OCI-LY7 (cell line): ENCODE measurements around the gene MAU2. TPM values are rescaled to one million over a fixed set of nuclear protein-coding genes. Genes with fewer than 3 reads are reported as not detected.
"Not testable (repeated sequence)": the region's sequence is repeated elsewhere in the genome, so short reads cannot be mapped to it uniquely, and the experiment has no call there.

Source experiments
- BruUV-seq: library from RNA; stranded (reverse); fragments of 400-500 nt; replicated peaks from 2 replicates; lab custom pipeline; 2021; lab: Mats Ljungman, UMichigan
- CTCF ChIA-PET: fragments of 300-600 bp; sonication (Branson Sonifier 250); formaldehyde crosslinking; loops from one replicate; lab custom pipeline; 2022; ENCODE audit warnings: antibody characterized with exemption; ENCODE audit not compliant: unreplicated experiment; lab: Charles Lee
- POLR2A ChIA-PET: fragments of 300-600 bp; sonication (Branson Sonifier 250); formaldehyde crosslinking; loops from one replicate; lab custom pipeline; 2022; ENCODE audit warnings: antibody characterized with exemption; lab: Charles Lee
- DNase-seq: peaks from one replicate; pipeline ENCODE4 v3.0.0-alpha.2; 2015; ENCODE audit warnings: low spot score
- H2AFZ ChIP-seq: fragments of 200-600 bp; sonication (generic), shearing (Covaris generic); 2 replicates; pipeline ENCODE4 v1.6.1; 2014; ENCODE audit warnings: mild to moderate bottlenecking, antibody characterized with exemption, low read length, moderate library complexity
- H3K27ac ChIP-seq: fragments of 200-600 bp; sonication (generic); 2 replicates; pipeline ENCODE4 v1.5.1; 2014; ENCODE audit warnings: mixed run types, low read depth, mild to moderate bottlenecking, moderate library complexity, low read length, inconsistent platforms; ENCODE audit not compliant: poor library complexity, severe bottlenecking
- H3K36me3 ChIP-seq: fragments of 200-600 bp; sonication (generic); 2 replicates; pipeline ENCODE4 v1.6.1; 2014; ENCODE audit warnings: mild to moderate bottlenecking, antibody characterized with exemption, low read length, moderate library complexity, mixed read lengths; ENCODE audit not compliant: insufficient read depth
- H3K4me1 ChIP-seq: fragments of 200-600 bp; sonication (generic); 2 replicates; pipeline ENCODE4 v1.5.1; 2014; ENCODE audit warnings: mild to moderate bottlenecking, low read length; ENCODE audit not compliant: insufficient read depth, poor library complexity, severe bottlenecking
- H3K4me2 ChIP-seq: fragments of 200-600 bp; sonication (generic); 2 replicates; pipeline ENCODE4 v1.6.1; 2014; ENCODE audit warnings: mild to moderate bottlenecking, low read length
- H3K4me3 ChIP-seq: fragments of 200-600 bp; sonication (generic); 2 replicates; pipeline ENCODE4 v1.5.1; 2014; ENCODE audit warnings: mild to moderate bottlenecking, low read depth, low read length; ENCODE audit not compliant: poor library complexity, severe bottlenecking
- H3K79me2 ChIP-seq: fragments of 200-600 bp; sonication (generic); 2 replicates; pipeline ENCODE4 v1.6.1; 2016; ENCODE audit warnings: low read depth, mild to moderate bottlenecking, low read length, moderate library complexity, mixed read lengths; ENCODE audit not compliant: insufficient read depth
- H3K9me2 ChIP-seq: fragments of 200-600 bp; sonication (generic); 2 replicates; pipeline ENCODE4 v1.6.1; 2016; ENCODE audit warnings: mild to moderate bottlenecking, low read length, mixed read lengths; ENCODE audit not compliant: insufficient read depth
- H3K9me3 ChIP-seq: fragments of 200-600 bp; sonication (generic); 2 replicates; pipeline ENCODE4 v1.6.1; 2014; ENCODE audit warnings: mild to moderate bottlenecking, mixed run types, low read length, mixed read lengths
- H4K20me1 ChIP-seq: fragments of 200-600 bp; sonication (generic); 2 replicates; pipeline ENCODE4 v1.6.1; 2014; ENCODE audit warnings: mild to moderate bottlenecking, antibody characterized with exemption, low read length, moderate library complexity, mixed read lengths; ENCODE audit not compliant: insufficient read depth
- CTCF ChIP-seq: fragments of 200-600 bp; sonication (generic); conservative IDR thresholded peaks from 2 replicates; pipeline ENCODE4 v1.5.1; 2014; ENCODE audit warnings: mild to moderate bottlenecking, antibody characterized with exemption, low read length, moderate library complexity, mixed read lengths
- EZH2phosphoT487 ChIP-seq: fragments of 200-600 bp; sonication (generic); IDR thresholded peaks from 2 replicates; pipeline ENCODE4 v1.6.1; 2018; ENCODE audit warnings: low read depth, borderline replicate concordance, mild to moderate bottlenecking, mixed run types, antibody characterized with exemption, low read length, moderate library complexity, mixed read lengths
- intact Hi-C: fragments of 100-400 bp; cut with micrococcal nuclease; formaldehyde crosslinking; loops from one replicate; pipeline ENCODE4 v1.10.0; 2022; ENCODE audit not compliant: unreplicated experiment
- total RNA-seq, 2 experiments: library from RNA; depleted of rRNA in 1 of 2; stranded (reverse); fragments of >200 nt in 1 of 2; shearing (Covaris generic) in 1 of 2; gene quantifications; 2 replicates each; pipeline ENCODE4 v1.2.3, GENCODE V29; 2014 to 2022

MAU2 gene
- total RNA-seq, 2 experiments from 2014 or later = 58.7 to 81.7 TPM

DNA sequence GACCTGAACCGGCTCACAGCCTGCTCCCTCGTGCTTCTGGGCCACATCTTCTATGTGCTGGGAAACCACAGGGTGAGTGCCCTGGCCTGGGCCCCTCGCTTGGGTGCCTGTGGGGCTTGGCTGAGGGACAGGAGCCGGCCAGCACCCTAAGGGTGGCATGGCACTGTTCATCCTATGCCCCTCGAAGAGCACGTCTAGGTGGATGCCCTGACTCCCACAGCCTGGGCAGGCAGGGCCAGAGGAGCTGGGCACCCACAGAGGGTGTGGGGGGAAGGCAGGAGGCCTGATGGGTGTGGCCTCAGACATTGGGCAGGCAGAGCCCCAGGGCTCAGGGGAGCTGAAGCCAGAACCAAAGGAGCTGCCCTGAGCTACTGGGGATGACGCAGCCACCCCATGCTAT lies 28.7 kb downstream of the MAU2 start:
- H2AFZ ChIP-seq = no peak overlapping the region
- H3K27ac ChIP-seq = no peak overlapping the region
- no peaks in the 10 kb centered on the region for H3K4me1 ChIP-seq
- intact Hi-C loops = no loop called here
- no peaks in the 10 kb centered on the region for H3K79me2 ChIP-seq
- no peaks in the 10 kb centered on the region for H3K9me3 ChIP-seq
- H4K20me1 ChIP-seq = no peaks in the 10 kb centered on the region
- peaks cover 83% of the 10 kb centered on the region for H3K36me3 ChIP-seq
- TF ChIP-seq CTCF (no peak), EZH2phosphoT487 (no peak)
- ChIA-PET POLR2A (no interaction called here), CTCF (no interaction called here)
- no peak overlapping the region for H3K4me3 ChIP-seq
- H3K4me2 ChIP-seq = no peak overlapping the region
- BruUV-seq = no TSS peak
- no peaks in the 10 kb centered on the region for H3K9me2 ChIP-seq
- no peak for DNase-seq

GRCh38 chr19:19350756-19351155 lies 30.1 kb downstream of the MAU2 start:
- H3K9me2 ChIP-seq, H3K4me3 ChIP-seq, H4K20me1 ChIP-seq, CTCF ChIA-PET, BruUV-seq, H2AFZ ChIP-seq, DNase-seq, H3K4me1 ChIP-seq, H3K79me2 ChIP-seq, H3K9me3 ChIP-seq, H3K27ac ChIP-seq, H3K4me2 ChIP-seq, intact Hi-C loops: not testable (repeated sequence)
- POLR2A ChIA-PET = interaction anchor here (0.6 kb wide), 1 partner anchor 25 kb away, joined by 3 read pairs; no protein-coding TSS in a partner anchor
- peaks cover 83% of the 10 kb centered on the region for H3K36me3 ChIP-seq

DNA sequence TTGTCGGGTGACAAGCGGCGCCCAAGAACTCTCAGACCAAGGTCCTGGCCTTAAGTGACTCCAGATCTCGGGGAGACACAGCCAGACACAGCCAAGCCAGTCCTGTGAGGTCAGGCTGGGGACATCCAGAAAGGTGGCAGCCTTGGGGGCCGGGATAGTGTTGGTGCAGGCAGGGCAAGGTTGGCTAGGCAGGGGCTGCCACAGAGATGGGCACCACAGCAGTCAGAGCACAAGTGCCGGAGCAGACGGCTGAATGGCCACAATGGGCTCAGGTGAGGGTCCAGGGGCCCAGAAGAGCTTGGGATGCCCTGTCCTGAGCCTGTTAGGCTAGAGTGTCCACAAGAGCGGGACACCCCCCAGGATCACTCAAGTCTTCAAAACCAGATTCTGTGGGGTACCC lies 32.2 kb downstream of the MAU2 start:
- no peak overlapping the region for H2AFZ ChIP-seq
- no TSS peak for BruUV-seq
- H3K4me2 ChIP-seq = no peak overlapping the region
- no peaks in the 10 kb centered on the region for H3K4me1 ChIP-seq
- ChIA-PET POLR2A (interaction anchor here (0.9 kb wide), 1 partner anchor 12 kb away, joined by 5 read pairs; no protein-coding TSS in a partner anchor), CTCF (no interaction called here)
- no peaks in the 10 kb centered on the region for H3K9me2 ChIP-seq
- TF ChIP-seq CTCF (no peak), EZH2phosphoT487 (no peak)
- peaks cover 82% of the 10 kb centered on the region for H3K36me3 ChIP-seq
- H4K20me1 ChIP-seq = no peaks in the 10 kb centered on the region
- no peaks in the 10 kb centered on the region for H3K79me2 ChIP-seq
- intact Hi-C loops = no loop called here
- DNase-seq = no peak
- no peak overlapping the region for H3K27ac ChIP-seq
- H3K9me3 ChIP-seq = no peaks in the 10 kb centered on the region
- H3K4me3 ChIP-seq = no peak overlapping the region
